MM.1S (cell line): ENCODE data around the gene PCDHGA5.
"Not testable (repeated sequence)": the region's sequence is repeated elsewhere in the genome, so short reads cannot be mapped to it uniquely, and the experiment has no call there.

Experiments
- DNase-seq: peaks from one replicate; pipeline ENCODE4 v3.0.0-alpha.2; 2015
- H2AFZ ChIP-seq: fragments of 300-600 bp; sonication (generic); 2 replicates; pipeline ENCODE4 v1.6.0; 2016; ENCODE audit warnings: antibody characterized with exemption, low read length
- H3F3A ChIP-seq: fragments of 300-600 bp; sonication (generic); 2 replicates; pipeline ENCODE4 v1.6.1; 2016; ENCODE audit warnings: mild to moderate bottlenecking, antibody characterized with exemption, low read length, moderate library complexity, mixed read lengths; ENCODE audit not compliant: insufficient read depth
- H3K27ac ChIP-seq: fragments of 300-600 bp; sonication (generic); 2 replicates; pipeline ENCODE4 v1.5.1; 2016; ENCODE audit warnings: mild to moderate bottlenecking, low read length
- H3K27me3 ChIP-seq: fragments of 300-600 bp; sonication (generic); replicated peaks from 2 replicates; pipeline ENCODE4 v1.6.0; 2016; ENCODE audit warnings: low read length; ENCODE audit not compliant: insufficient read depth
- H3K36me3 ChIP-seq: fragments of 300-600 bp; sonication (generic); replicated peaks from 2 replicates; pipeline ENCODE4 v1.6.1; 2016; ENCODE audit warnings: mild to moderate bottlenecking, low read length, mixed read lengths; ENCODE audit not compliant: insufficient read depth
- H3K4me1 ChIP-seq: fragments of 300-600 bp; sonication (generic); 2 replicates; pipeline ENCODE4 v1.6.1; 2016; ENCODE audit warnings: low read length, mixed read lengths
- H3K4me2 ChIP-seq: fragments of 300-600 bp; sonication (generic); 2 replicates; pipeline ENCODE4 v1.6.0; 2016; ENCODE audit warnings: low read depth, low read length
- H3K4me3 ChIP-seq: fragments of 300-600 bp; sonication (generic); 2 replicates; pipeline ENCODE4 v1.5.1; 2016; ENCODE audit warnings: low read length, mixed read lengths
- H3K79me2 ChIP-seq: fragments of 300-600 bp; sonication (generic); 2 replicates; pipeline ENCODE4 v1.6.1; 2016; ENCODE audit warnings: mixed run types, low read length, mixed read lengths
- H3K9ac ChIP-seq: fragments of 300-600 bp; sonication (generic); 2 replicates; pipeline ENCODE4 v1.6.1; 2016; ENCODE audit warnings: low read length, mixed read lengths
- H3K9me2 ChIP-seq: fragments of 300-600 bp; sonication (generic); replicated peaks from 2 replicates; pipeline ENCODE4 v1.6.1; 2016; ENCODE audit warnings: mild to moderate bottlenecking, low read length, mixed read lengths; ENCODE audit not compliant: insufficient read depth
- H3K9me3 ChIP-seq: fragments of 300-600 bp; sonication (generic); replicated peaks from 2 replicates; pipeline ENCODE4 v1.6.1; 2016; ENCODE audit warnings: mild to moderate bottlenecking, low read length, mixed read lengths; ENCODE audit not compliant: insufficient read depth
- H4K20me1 ChIP-seq: fragments of 300-600 bp; sonication (generic); 2 replicates; pipeline ENCODE4 v1.6.1; 2016; ENCODE audit warnings: mild to moderate bottlenecking, low read length, moderate library complexity, mixed read lengths; ENCODE audit not compliant: insufficient read depth
- CTCF ChIP-seq: fragments of 300-600 bp; sonication (generic); IDR thresholded peaks from 2 replicates; pipeline ENCODE4 v1.5.1; 2016; ENCODE audit warnings: antibody characterized with exemption, low read length, mixed read lengths
- EZH2 ChIP-seq: fragments of 300-600 bp; sonication (generic); optimal IDR thresholded peaks from 2 replicates; pipeline ENCODE3; 2017; ENCODE audit warnings: low read depth, mild to moderate bottlenecking, antibody characterized with exemption, low read length, mixed read lengths
- EZH2phosphoT487 ChIP-seq: fragments of 300-600 bp; sonication (generic); IDR thresholded peaks from 2 replicates; pipeline ENCODE4 v1.6.1; 2018; ENCODE audit warnings: antibody characterized with exemption, low read length

PCDHGA5 gene

GRCh38 chr5:141373673-141374317 lies 9.8 kb downstream of the PCDHGA5 start, which contains the start of gene PCDHGA6:
Gene PCDHGA6, plus strand, starts transcription at chr5:141373891. Its CDS starts 193 bp downstream, at chr5:141374084.
- Histone ChIP-seq H3K79me2 (no peaks in the 10 kb centered on the region), H3K9me3 (no peaks in the 10 kb centered on the region), H3K27me3 (0 out of 2 replicates have a peak, but pooled peaks cover 3% of the 10 kb centered on the region), H3K4me3 (no peak within 1 kb of the TSS), H3F3A (no peaks in the 10 kb centered on the region), H3K9me2 (no peaks in the 10 kb centered on the region), H3K4me1 (no peaks in the 10 kb centered on the region), H4K20me1 (no peaks in the 10 kb centered on the region), H3K9ac (no peak within 1 kb of the TSS), H3K36me3 (no peaks in the 10 kb centered on the region), H2AFZ (0 out of 2 replicates have a peak within 1 kb of the TSS, but pooled peaks have one; percentile 14), H3K27ac (no peak within 1 kb of the TSS), H3K4me2 (no peak within 1 kb of the TSS)
- TF ChIP-seq EZH2phosphoT487 (no peak), CTCF (peak; percentile 68), EZH2 (no peak)
- peak; percentile 51 for DNase-seq

GRCh38 chr5:141374627-141375026 lies 10.7 kb downstream of the PCDHGA5 start:
- Histone ChIP-seq H4K20me1 (no peaks in the 10 kb centered on the region), H3F3A (no peaks in the 10 kb centered on the region), H3K27me3 (0 out of 2 replicates have a peak, but pooled peaks cover 3% of the 10 kb centered on the region), H3K4me1 (no peaks in the 10 kb centered on the region), H3K9ac (no peak overlapping the region), H2AFZ (no peak overlapping the region), H3K4me2 (no peak overlapping the region), H3K9me3 (no peaks in the 10 kb centered on the region), H3K79me2 (no peaks in the 10 kb centered on the region), H3K27ac (no peak overlapping the region), H3K9me2 (no peaks in the 10 kb centered on the region), H3K36me3 (no peaks in the 10 kb centered on the region), H3K4me3 (no peak overlapping the region)
- no peak for TF ChIP-seq EZH2
- no peak for TF ChIP-seq CTCF
- no peak for TF ChIP-seq EZH2phosphoT487
- DNase-seq, result no peak

GRCh38 chr5:141375444-141376155 lies 11.6 kb downstream of the PCDHGA5 start:
- not testable (repeated sequence) for H2AFZ ChIP-seq, H3K4me2 ChIP-seq, H3K27me3 ChIP-seq, H3F3A ChIP-seq, H3K9me3 ChIP-seq, H3K36me3 ChIP-seq, H3K27ac ChIP-seq, H3K9ac ChIP-seq, H3K9me2 ChIP-seq, H3K4me3 ChIP-seq, H4K20me1 ChIP-seq, H3K4me1 ChIP-seq, DNase-seq, H3K79me2 ChIP-seq
